ENCODE results near the gene PARM1. TPM values are rescaled to one million over a fixed set of nuclear protein-coding genes. Genes with fewer than 3 reads are reported as not detected.

Gene PARM1
- total RNA-seq, 1 donor from 2014 or later = 1.6 TPM

DNA sequence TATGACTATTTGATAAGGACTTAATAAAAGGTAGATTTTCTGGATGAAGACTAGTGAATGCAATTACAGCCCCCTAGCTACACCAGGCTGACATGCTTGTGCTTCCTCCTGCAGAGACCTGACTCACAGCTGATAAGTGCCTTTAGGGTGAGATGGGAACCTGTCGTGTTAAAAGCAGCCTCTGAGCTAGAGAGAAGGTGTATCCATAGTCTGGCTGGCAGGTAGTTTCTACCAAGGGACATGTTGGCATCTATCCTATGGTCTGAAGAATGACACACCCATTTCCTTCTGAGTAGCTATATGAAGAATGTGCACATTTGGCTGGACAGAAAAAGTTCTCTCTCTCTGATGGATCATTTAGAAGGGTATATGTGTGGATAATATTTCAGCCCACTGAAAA lies 64.1 kb downstream of the PARM1 start:
- no peaks in the 10 kb centered on the region for H3K27me3 ChIP-seq
- Mint-ChIP-seq H3K27me3 (ENCODE audit: insufficient read depth, low read depth) (peaks cover 4% of the 10 kb centered on the region), H3K36me3 (peaks cover 2% of the 10 kb centered on the region), H3K4me3 (no peak overlapping the region), H3K4me1 (peaks cover 20% of the 10 kb centered on the region), H3K27ac (no peak overlapping the region), H3K9me3 (peaks cover 4% of the 10 kb centered on the region)
- no peak overlapping the region for H2AFZ ChIP-seq (replicated peaks)
- no peaks in the 10 kb centered on the region for H3F3A ChIP-seq (ENCODE audit: low read depth)
- DNase-seq (ENCODE audit: low spot score) = no peak
- H4K20me1 ChIP-seq (ENCODE audit: low read depth) = no peaks in the 10 kb centered on the region
- no peaks in the 10 kb centered on the region for H3K4me1 ChIP-seq
- no peak overlapping the region for H3K4me2 ChIP-seq
- no peak overlapping the region for H3K27ac ChIP-seq
- H3K4me3 ChIP-seq = no peak overlapping the region
- TF ChIP-seq, protein P1, sequence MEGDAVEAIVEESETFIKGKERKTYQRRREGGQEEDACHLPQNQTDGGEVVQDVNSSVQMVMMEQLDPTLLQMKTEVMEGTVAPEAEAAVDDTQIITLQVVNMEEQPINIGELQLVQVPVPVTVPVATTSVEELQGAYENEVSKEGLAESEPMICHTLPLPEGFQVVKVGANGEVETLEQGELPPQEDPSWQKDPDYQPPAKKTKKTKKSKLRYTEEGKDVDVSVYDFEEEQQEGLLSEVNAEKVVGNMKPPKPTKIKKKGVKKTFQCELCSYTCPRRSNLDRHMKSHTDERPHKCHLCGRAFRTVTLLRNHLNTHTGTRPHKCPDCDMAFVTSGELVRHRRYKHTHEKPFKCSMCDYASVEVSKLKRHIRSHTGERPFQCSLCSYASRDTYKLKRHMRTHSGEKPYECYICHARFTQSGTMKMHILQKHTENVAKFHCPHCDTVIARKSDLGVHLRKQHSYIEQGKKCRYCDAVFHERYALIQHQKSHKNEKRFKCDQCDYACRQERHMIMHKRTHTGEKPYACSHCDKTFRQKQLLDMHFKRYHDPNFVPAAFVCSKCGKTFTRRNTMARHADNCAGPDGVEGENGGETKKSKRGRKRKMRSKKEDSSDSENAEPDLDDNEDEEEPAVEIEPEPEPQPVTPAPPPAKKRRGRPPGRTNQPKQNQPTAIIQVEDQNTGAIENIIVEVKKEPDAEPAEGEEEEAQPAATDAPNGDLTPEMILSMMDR (IDR thresholded peaks at IDR 0.05) = no peak
- TF ChIP-seq EZH2phosphoT487 (IDR thresholded peaks at IDR 0.05) (no peak), EZH2 (IDR thresholded peaks at IDR 0.05) (no peak)
- H3K9ac ChIP-seq = no peak overlapping the region
- H3K36me3 ChIP-seq = no peaks in the 10 kb centered on the region
- H3K9me3 ChIP-seq (ENCODE audit: low read depth) = no peaks in the 10 kb centered on the region
- no peaks in the 10 kb centered on the region for H3K79me2 ChIP-seq (ENCODE audit: low read depth)

GRCh38 chr4:74997948-74998729 lies 65.2 kb downstream of the PARM1 start:
- no peak overlapping the region for H3K27ac Mint-ChIP-seq

DNA sequence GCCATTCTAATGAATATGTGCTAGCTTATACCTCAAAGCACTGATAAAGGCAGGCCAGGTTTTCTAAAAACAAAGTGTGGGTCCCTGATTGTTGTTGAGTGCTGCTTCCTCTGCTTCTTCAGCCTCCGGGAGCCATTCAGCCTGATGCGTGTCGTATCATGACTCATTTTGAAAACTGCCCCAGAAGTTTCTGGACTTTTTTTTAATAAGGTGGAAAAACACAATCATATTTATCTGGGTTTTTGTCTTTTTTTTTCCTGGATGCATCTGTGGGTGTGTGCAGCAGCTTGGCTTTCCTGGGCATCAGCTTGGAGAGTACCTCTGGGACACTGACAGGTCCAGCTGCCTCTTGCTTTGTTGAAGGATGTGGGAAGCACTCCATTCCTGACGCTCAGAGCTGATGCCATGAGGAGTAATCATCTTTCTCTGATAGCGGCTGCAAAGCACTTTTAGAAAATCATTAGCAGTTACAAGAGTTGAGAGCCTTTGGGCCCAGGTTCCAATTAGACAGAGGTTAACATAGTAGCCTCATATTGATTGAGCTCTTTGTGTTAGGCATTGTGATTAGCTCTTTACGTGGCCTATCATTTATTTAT lies 66.9 kb downstream of the PARM1 start:
- no peaks in the 10 kb centered on the region for H3K36me3 ChIP-seq
- no peaks in the 10 kb centered on the region for H3K4me1 ChIP-seq
- H2AFZ ChIP-seq (replicated peaks) = no peak overlapping the region
- no peaks in the 10 kb centered on the region for H3K27me3 ChIP-seq
- H3K4me2 ChIP-seq = no peak overlapping the region
- H3K27me3 Mint-ChIP-seq (ENCODE audit: insufficient read depth, low read depth) = peaks cover 4% of the 10 kb centered on the region
- no peaks in the 10 kb centered on the region for H3K9me3 Mint-ChIP-seq
- H3K79me2 ChIP-seq (ENCODE audit: low read depth) = no peaks in the 10 kb centered on the region
- no peak overlapping the region for H3K4me3 ChIP-seq
- no peak overlapping the region for H3K27ac ChIP-seq
- TF ChIP-seq, protein P1 (IDR thresholded peaks at IDR 0.05) = no peak
- TF ChIP-seq EZH2phosphoT487 (IDR thresholded peaks at IDR 0.05) (no peak), EZH2 (IDR thresholded peaks at IDR 0.05) (no peak)
- DNase-seq (ENCODE audit: low spot score) = no peak
- no peaks in the 10 kb centered on the region for H3K9me3 ChIP-seq (ENCODE audit: low read depth)
- H3F3A ChIP-seq (ENCODE audit: low read depth) = no peaks in the 10 kb centered on the region
- peaks cover 5% of the 10 kb centered on the region for H3K36me3 Mint-ChIP-seq
- H4K20me1 ChIP-seq (ENCODE audit: low read depth) = no peaks in the 10 kb centered on the region
- no peak overlapping the region for H3K4me3 Mint-ChIP-seq
- no peak overlapping the region for H3K27ac Mint-ChIP-seq
- peaks cover 20% of the 10 kb centered on the region for H3K4me1 Mint-ChIP-seq
- no peak overlapping the region for H3K9ac ChIP-seq

More at GRCh38 chr4:74997948-74998729, 65.2 kb downstream of the PARM1 start:
- Histone ChIP-seq H3K36me3 (no peaks in the 10 kb centered on the region), H3K9ac (no peak overlapping the region), H3F3A (ENCODE audit: low read depth) (no peaks in the 10 kb centered on the region), H3K9me3 (ENCODE audit: low read depth) (no peaks in the 10 kb centered on the region), H4K20me1 (ENCODE audit: low read depth) (no peaks in the 10 kb centered on the region), H2AFZ (replicated peaks) (no peak overlapping the region), H3K79me2 (ENCODE audit: low read depth) (no peaks in the 10 kb centered on the region), H3K4me3 (no peak overlapping the region), H3K4me1 (no peaks in the 10 kb centered on the region), H3K4me2 (no peak overlapping the region), H3K27ac (no peak overlapping the region), H3K27me3 (no peaks in the 10 kb centered on the region)
- no peak for TF ChIP-seq EZH2phosphoT487 (IDR thresholded peaks at IDR 0.05)
- TF ChIP-seq, protein P1 (IDR thresholded peaks at IDR 0.05) = no peak
- no peak for TF ChIP-seq EZH2 (IDR thresholded peaks at IDR 0.05)
- DNase-seq (ENCODE audit: low spot score) = no peak
- Mint-ChIP-seq H3K9me3 (peaks cover 2% of the 10 kb centered on the region), H3K27me3 (ENCODE audit: insufficient read depth, low read depth) (peaks cover 4% of the 10 kb centered on the region), H3K4me3 (no peak overlapping the region), H3K36me3 (peaks cover 2% of the 10 kb centered on the region), H3K4me1 (peaks cover 20% of the 10 kb centered on the region)
